Loucy (cell line): ENCODE measurements around the gene SPRY4.

Experiments used
- H2AFZ ChIP-seq: fragments of 200-600 bp; sonication (generic); 2 replicates; pipeline ENCODE4 v1.6.0; 2016; ENCODE audit warnings: antibody characterized with exemption, mild to moderate bottlenecking, low read length, moderate library complexity
- H3F3A ChIP-seq: fragments of 200-600 bp; 2 replicates; pipeline ENCODE4 v1.6.0; 2016; ENCODE audit warnings: antibody characterized with exemption, low read depth, mild to moderate bottlenecking
- H3K27me3 ChIP-seq: fragments of 200-600 bp; sonication (generic); 2 replicates; pipeline ENCODE4 v1.6.1; 2014; ENCODE audit warnings: low read length, mild to moderate bottlenecking; ENCODE audit not compliant: insufficient read depth, poor library complexity, severe bottlenecking
- H3K36me3 ChIP-seq: fragments of 200-600 bp; sonication (generic); 2 replicates; pipeline ENCODE4 v1.6.1; 2016; ENCODE audit warnings: low read length; ENCODE audit not compliant: insufficient read depth
- H3K4me1 ChIP-seq: fragments of 200-600 bp; sonication (generic); 2 replicates; pipeline ENCODE4 v1.5.1; 2014; ENCODE audit warnings: low read length, mild to moderate bottlenecking; ENCODE audit not compliant: insufficient read depth, poor library complexity, severe bottlenecking
- H3K4me2 ChIP-seq: fragments of 200-600 bp; sonication (generic); 2 replicates; pipeline ENCODE4 v1.6.0; 2014; ENCODE audit warnings: antibody characterized with exemption, low read length, low read depth, mild to moderate bottlenecking; ENCODE audit not compliant: poor library complexity, severe bottlenecking
- H3K4me3 ChIP-seq: fragments of 200-600 bp; sonication (generic); 2 replicates; pipeline ENCODE4 v1.5.1; 2014; ENCODE audit warnings: low read length, mild to moderate bottlenecking, mixed read lengths; ENCODE audit not compliant: poor library complexity, severe bottlenecking
- H3K79me2 ChIP-seq: fragments of 200-600 bp; sonication (generic); 2 replicates; pipeline ENCODE4 v1.6.1; 2014; ENCODE audit warnings: low read length; ENCODE audit not compliant: insufficient read depth
- H3K9ac ChIP-seq: fragments of 200-600 bp; sonication (generic); 2 replicates; pipeline ENCODE4 v1.6.0; 2014; ENCODE audit warnings: mild to moderate bottlenecking, low read depth, low read length, moderate library complexity; ENCODE audit not compliant: poor library complexity, severe bottlenecking
- H3K9me2 ChIP-seq: fragments of 200-600 bp; sonication (generic); replicated peaks from 2 replicates; pipeline ENCODE4 v1.6.1; 2016; ENCODE audit warnings: low read depth, low read length, mixed read lengths
- H3K9me3 ChIP-seq: fragments of 200-600 bp; sonication (generic); 2 replicates; pipeline ENCODE4 v1.6.1; 2014; ENCODE audit warnings: mild to moderate bottlenecking, antibody characterized with exemption, low read length, low read depth; ENCODE audit not compliant: insufficient read depth
- H4K20me1 ChIP-seq: fragments of 200-600 bp; sonication (generic); 2 replicates; pipeline ENCODE4 v1.6.0; 2014; ENCODE audit warnings: antibody characterized with exemption, low read length, mild to moderate bottlenecking; ENCODE audit not compliant: insufficient read depth, poor library complexity, severe bottlenecking
- EZH2phosphoT487 ChIP-seq: fragments of 200-600 bp; IDR thresholded peaks from 2 replicates; pipeline ENCODE4 v1.6.1; 2018; ENCODE audit warnings: antibody characterized with exemption, mild to moderate bottlenecking, moderate library complexity, borderline replicate concordance
- TF ChIP-seq, protein P1 (sequence below): fragments of 200-600 bp; sonication (generic); conservative IDR thresholded peaks from 2 replicates; pipeline ENCODE4 v1.5.1; 2014; ENCODE audit warnings: mild to moderate bottlenecking, antibody characterized with exemption, low read length

The SPRY4 gene

DNA sequence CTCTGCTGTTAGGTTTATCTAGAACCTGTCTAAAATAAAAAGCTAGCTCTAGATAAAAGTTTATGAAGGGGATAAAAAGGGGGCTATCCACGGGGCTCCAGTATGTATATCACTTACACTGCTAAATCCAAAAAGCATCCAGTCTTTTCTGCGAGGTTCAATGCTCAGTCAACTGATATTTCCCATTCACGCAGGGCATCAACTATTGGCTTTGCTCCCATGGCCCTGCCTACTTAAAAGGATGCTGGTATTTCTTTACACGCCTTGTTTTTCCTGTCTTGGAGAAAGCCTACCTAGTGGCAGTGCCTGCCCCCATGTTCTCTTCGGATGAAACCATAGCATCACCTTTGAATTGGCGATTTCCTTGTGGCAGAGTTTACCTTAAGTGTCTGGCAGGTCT is 8.1 kb downstream of the SPRY4 start:
- no peak overlapping the region for H3K4me3 ChIP-seq
- H2AFZ ChIP-seq: no peak overlapping the region
- H3K9ac ChIP-seq: no peak overlapping the region
- no peaks in the 10 kb centered on the region for H3K9me3 ChIP-seq
- H3K4me2 ChIP-seq: peak overlapping the region; percentile 43
- H3K36me3 ChIP-seq: no peaks in the 10 kb centered on the region
- H4K20me1 ChIP-seq: no peaks in the 10 kb centered on the region
- H3F3A ChIP-seq: no peaks in the 10 kb centered on the region
- H3K79me2 ChIP-seq: no peaks in the 10 kb centered on the region
- TF ChIP-seq EZH2phosphoT487: no peak
- TF ChIP-seq, protein P1, sequence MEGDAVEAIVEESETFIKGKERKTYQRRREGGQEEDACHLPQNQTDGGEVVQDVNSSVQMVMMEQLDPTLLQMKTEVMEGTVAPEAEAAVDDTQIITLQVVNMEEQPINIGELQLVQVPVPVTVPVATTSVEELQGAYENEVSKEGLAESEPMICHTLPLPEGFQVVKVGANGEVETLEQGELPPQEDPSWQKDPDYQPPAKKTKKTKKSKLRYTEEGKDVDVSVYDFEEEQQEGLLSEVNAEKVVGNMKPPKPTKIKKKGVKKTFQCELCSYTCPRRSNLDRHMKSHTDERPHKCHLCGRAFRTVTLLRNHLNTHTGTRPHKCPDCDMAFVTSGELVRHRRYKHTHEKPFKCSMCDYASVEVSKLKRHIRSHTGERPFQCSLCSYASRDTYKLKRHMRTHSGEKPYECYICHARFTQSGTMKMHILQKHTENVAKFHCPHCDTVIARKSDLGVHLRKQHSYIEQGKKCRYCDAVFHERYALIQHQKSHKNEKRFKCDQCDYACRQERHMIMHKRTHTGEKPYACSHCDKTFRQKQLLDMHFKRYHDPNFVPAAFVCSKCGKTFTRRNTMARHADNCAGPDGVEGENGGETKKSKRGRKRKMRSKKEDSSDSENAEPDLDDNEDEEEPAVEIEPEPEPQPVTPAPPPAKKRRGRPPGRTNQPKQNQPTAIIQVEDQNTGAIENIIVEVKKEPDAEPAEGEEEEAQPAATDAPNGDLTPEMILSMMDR: no peak
- peaks cover 3% of the 10 kb centered on the region for H3K27me3 ChIP-seq
- H3K9me2 ChIP-seq: no peaks in the 10 kb centered on the region
- peaks cover 24% of the 10 kb centered on the region for H3K4me1 ChIP-seq

DNA sequence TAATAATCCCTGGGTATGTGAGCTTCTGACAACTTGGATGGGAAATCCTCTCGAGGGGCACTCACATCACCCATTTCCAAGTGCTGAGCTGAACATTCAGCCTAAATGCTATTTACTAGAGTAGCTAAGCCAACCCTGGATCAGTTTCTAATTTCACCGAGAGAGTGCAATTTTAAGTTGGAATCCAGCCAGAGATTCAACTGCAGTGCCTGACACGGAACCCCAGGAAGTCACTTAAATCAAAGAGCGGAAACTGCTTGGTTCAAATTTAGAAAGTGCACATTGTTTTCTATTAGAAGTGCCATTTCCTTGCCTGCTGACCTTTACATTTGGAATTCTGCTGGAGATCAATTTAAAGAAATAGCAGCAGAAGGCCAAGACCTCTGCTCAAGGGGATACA is 8.8 kb downstream of the SPRY4 start:
- Histone ChIP-seq H3F3A (no peaks in the 10 kb centered on the region), H3K79me2 (no peaks in the 10 kb centered on the region), H3K36me3 (no peaks in the 10 kb centered on the region), H3K27me3 (no peaks in the 10 kb centered on the region), H3K9me2 (no peaks in the 10 kb centered on the region), H3K9me3 (no peaks in the 10 kb centered on the region), H3K4me3 (no peak overlapping the region), H4K20me1 (no peaks in the 10 kb centered on the region), H3K4me2 (peak overlapping the region; percentile 43), H2AFZ (no peak overlapping the region), H3K4me1 (peaks cover 24% of the 10 kb centered on the region), H3K9ac (no peak overlapping the region)
- no peak for TF ChIP-seq EZH2phosphoT487
- TF ChIP-seq, protein P1: no peak

DNA sequence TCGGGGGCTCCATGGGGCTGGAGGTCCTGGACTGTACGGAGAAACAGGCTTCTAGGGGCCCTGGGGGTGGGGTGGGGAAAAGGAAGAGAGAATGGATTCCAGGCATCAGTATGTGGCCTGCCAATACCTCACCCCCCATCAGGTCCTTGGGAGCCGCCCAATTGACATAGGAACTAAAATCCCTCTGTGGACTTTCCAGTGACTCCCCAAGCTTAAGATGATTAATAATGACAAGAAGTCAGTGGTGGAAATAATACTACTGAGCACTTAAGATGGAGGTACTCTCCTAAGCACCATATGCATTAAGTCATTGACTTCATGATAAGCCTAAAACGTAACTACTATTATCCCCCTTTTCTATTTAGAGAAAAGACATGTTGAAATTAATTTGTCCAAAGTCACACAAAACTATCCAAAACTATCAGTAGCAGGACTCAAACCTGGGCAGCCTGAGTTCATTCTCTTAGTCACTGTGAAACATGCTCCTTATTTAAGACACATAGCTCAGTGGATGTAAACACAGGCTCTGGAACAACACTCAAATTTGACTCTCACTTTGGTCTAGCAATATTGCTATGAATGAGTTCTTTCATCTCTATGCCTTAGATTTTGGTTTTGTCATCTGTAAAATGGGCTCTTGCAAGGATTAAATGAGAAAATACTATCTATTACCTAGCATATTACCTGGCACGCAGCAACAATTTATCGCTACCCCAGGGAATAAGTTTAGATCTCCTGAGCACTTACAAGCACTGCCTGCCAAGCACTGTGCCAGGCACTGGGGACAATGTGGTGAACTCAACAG is 9.5 kb downstream of the SPRY4 start:
- Histone ChIP-seq H3K4me1 (peaks cover 16% of the 10 kb centered on the region), H3K9me2 (no peaks in the 10 kb centered on the region), H3K9ac (no peak overlapping the region), H3K27me3 (no peaks in the 10 kb centered on the region), H4K20me1 (no peaks in the 10 kb centered on the region), H3F3A (no peaks in the 10 kb centered on the region), H3K36me3 (no peaks in the 10 kb centered on the region), H3K79me2 (no peaks in the 10 kb centered on the region), H3K9me3 (no peaks in the 10 kb centered on the region), H3K4me2 (peak overlapping the region; percentile 43), H2AFZ (no peak overlapping the region), H3K4me3 (no peak overlapping the region)
- TF ChIP-seq EZH2phosphoT487: no peak
- TF ChIP-seq, protein P1: no peak
